Uterus (tissue), 4 donors: ENCODE measurements around the gene MESD. TPM values are rescaled to one million over a fixed set of nuclear protein-coding genes. Genes with fewer than 3 reads are reported as not detected.

ENCODE experiments used
- DNase-seq, 2 donors: peaks; one replicate each; pipeline ENCODE4 v3.0.0-alpha.2; 2019 to 2020
- H3K27ac ChIP-seq, 2 donors: fragments of 200-600 bp; sonication (generic); 1 replicate in 1 of 2; 2 replicates in 1 of 2; pipeline ENCODE4 v1.5.1; 2016 to 2018
- H3K27me3 ChIP-seq, 2 donors: fragments of 200-600 bp; sonication (generic); one replicate each; pipeline ENCODE4 v1.5.1; 2018 to 2019; ENCODE audit warnings: control low read depth in 1 of 2
- H3K36me3 ChIP-seq, 2 donors: fragments of 200-600 bp; sonication (generic); one replicate each; pipeline ENCODE4 v1.5.1; 2019; ENCODE audit warnings: control low read depth in 1 of 2
- H3K4me1 ChIP-seq, 2 donors: fragments of 200-600 bp; sonication (generic); one replicate each; pipeline ENCODE4 v1.5.1; 2018 to 2019; ENCODE audit warnings: control low read depth in 1 of 2
- H3K4me3 ChIP-seq, 2 donors: fragments of 200-600 bp; sonication (generic); 1 replicate in 1 of 2; 2 replicates in 1 of 2; pipeline ENCODE4 v1.5.1; 2018 to 2019; ENCODE audit warnings: mild to moderate bottlenecking in 1 of 2
- H3K9me3 ChIP-seq, 2 donors: fragments of 200-600 bp; sonication (generic); one replicate each; pipeline ENCODE4 v1.5.1; 2019; ENCODE audit warnings: control low read depth in 1 of 2
- POLR2A ChIP-seq, 2 donors: fragments of 450-650 bp; IDR thresholded peaks; one replicate each; pipeline ENCODE4 v1.6.1; 2016; ENCODE audit warnings: antibody characterized with exemption in 2 of 2, mild to moderate bottlenecking in 1 of 2, moderate library complexity in 1 of 2
- intact Hi-C: fragments of 100-400 bp; cut with DNase I; formaldehyde crosslinking; loops from one replicate; pipeline ENCODE4 v1.15.1; 2023; ENCODE audit warnings: low total_unique reads
- total RNA-seq, 4 donors: library from RNA; depleted of rRNA in 3 of 4; stranded (reverse); fragments of >200 nt in 3 of 4; gene quantifications; one replicate each; pipeline versions ENCODE4 v1.1.0 to v1.2.4, GENCODE V29; 2014 to 2023
- TF ChIP-seq, protein P1 (sequence below), 4 experiments: fragments of 200-600 bp in 2 of 4; fragments of 450-650 bp in 2 of 4; sonication (generic) in 2 of 4; IDR thresholded peaks; one replicate each; pipeline ENCODE4 v1.5.1; 2016 to 2019; ENCODE audit warnings: antibody characterized with exemption in 4 of 4, mild to moderate bottlenecking in 2 of 4, moderate library complexity in 1 of 4
- donor health status: DM: yes; HTN: yes; CAD: no.

The MESD gene
- total RNA-seq, 4 donors from 2014 or later: 23.6 to 48.7 (median 27.7) TPM

DNA sequence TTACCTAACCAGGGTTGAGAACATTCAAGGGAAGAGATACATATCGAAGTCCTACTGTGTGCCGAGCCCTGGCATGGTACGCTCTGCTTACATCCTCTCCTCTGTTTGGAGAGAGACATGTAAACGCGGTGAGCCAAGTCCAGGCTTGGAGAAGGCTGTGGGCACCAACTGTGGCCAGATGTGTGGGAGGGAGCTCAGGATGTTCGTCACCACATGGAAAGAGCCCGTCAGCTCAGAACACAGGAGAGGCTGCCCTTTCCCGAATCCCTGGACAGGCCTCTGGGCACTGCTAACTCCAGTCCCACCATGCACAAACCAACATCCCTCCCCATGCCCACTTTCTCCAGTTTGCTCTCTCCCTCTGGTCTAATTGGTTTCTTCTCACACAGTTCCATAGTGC is 43.0 kb downstream of the MESD start:
- DNase-seq: peak in 1 of 2 donors; percentile 7
- Histone ChIP-seq H3K27me3 (no peaks in the 10 kb centered on the region), H3K36me3 (no peaks in the 10 kb centered on the region), H3K4me1 (no peaks in the 10 kb centered on the region), H3K9me3 (no peaks in the 10 kb centered on the region), H3K4me3 (no peak overlapping the region), H3K27ac (no peak overlapping the region)
- intact Hi-C loops: no loop called here
- TF ChIP-seq POLR2A (IDR thresholded peaks at IDR 0.05): no peak
- TF ChIP-seq, protein P1, sequence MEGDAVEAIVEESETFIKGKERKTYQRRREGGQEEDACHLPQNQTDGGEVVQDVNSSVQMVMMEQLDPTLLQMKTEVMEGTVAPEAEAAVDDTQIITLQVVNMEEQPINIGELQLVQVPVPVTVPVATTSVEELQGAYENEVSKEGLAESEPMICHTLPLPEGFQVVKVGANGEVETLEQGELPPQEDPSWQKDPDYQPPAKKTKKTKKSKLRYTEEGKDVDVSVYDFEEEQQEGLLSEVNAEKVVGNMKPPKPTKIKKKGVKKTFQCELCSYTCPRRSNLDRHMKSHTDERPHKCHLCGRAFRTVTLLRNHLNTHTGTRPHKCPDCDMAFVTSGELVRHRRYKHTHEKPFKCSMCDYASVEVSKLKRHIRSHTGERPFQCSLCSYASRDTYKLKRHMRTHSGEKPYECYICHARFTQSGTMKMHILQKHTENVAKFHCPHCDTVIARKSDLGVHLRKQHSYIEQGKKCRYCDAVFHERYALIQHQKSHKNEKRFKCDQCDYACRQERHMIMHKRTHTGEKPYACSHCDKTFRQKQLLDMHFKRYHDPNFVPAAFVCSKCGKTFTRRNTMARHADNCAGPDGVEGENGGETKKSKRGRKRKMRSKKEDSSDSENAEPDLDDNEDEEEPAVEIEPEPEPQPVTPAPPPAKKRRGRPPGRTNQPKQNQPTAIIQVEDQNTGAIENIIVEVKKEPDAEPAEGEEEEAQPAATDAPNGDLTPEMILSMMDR (IDR thresholded peaks at IDR 0.05): no peak

DNA sequence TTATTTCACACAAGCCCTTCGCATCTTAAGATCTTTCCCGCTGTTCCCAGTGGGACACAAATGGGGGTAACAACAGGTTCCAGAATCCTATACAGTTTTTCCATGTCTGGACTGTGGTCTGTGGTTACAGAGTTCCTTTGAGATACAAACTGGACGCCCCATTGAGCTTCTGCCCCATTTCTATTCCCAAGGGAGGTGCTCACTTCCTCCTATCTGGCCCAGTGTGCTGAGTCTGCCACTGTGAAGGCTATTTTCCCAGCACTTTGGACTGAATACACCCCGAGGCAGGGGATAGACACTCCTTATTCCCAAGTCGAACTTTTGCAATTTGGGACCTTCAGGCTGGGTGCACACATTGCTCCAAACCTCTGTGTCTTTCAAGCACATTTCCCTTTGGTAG is 44.0 kb downstream of the MESD start:
- Histone ChIP-seq H3K27me3 (no peaks in the 10 kb centered on the region), H3K4me3 (no peak overlapping the region), H3K27ac (no peak overlapping the region), H3K36me3 (no peaks in the 10 kb centered on the region), H3K9me3 (no peaks in the 10 kb centered on the region), H3K4me1 (no peaks in the 10 kb centered on the region)
- intact Hi-C loops: no loop called here
- peak in 1 of 2 donors; percentile 4 for DNase-seq
- no peak for TF ChIP-seq POLR2A (IDR thresholded peaks at IDR 0.05)
- TF ChIP-seq, protein P1 (IDR thresholded peaks at IDR 0.05): no peak

DNA sequence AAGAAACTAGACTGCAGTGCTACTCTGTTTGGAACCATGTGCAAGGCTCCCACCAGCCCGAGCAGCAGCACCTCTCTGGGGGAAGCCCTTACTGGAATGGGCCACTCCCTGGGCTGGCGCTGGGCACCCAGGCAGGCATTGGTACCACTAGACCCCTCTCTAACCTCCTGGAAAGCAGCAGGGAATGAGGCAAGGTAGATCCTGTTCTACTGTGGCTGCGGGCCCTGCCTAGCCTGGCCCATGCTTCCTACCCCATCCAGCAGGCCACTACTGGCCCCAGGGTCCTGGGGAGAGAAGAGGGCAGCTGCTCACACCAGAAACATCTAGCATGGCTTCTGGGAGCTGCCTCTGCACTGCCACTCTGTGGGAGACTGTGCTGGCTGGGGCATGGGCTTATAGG is 44.8 kb downstream of the MESD start:
- Histone ChIP-seq H3K27ac (no peak overlapping the region), H3K36me3 (no peaks in the 10 kb centered on the region)

DNA sequence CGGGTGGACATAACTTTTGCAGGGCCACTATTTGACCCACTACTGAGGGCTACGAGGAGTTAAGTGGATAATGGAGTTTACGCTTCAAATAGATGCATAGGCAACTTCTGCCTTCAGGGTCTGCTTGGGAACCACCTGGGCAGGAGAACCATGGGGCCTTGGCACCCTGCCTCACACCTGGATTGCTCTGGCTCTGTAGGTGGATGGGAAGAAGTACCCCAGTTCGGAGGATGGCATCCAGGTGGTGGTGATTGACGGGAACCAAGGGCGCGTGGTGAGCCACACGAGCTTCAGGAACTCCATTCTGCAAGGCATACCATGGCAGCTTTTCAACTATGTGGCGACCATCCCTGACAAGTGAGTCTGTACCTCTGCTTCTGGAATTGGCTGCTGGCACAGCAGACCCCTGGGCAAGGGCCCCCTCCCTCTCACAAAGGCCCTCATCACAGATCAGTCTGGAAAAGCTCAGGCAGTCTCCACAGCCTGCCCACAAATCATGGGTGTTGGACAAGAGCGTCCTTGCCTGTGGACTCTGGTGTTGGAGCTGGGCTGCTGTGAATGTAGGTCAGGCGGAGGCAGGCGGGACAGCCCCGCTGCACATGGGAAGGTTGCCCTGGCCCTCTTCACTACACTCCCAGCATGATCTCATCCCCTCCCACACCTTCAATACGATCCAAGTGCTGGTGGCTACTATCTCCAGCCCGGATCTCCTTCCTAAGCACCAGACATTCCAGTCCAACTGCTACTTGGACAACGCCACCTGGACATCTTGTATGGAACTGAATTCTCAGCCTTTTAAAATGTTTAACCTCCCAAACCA is 46.7 kb downstream of the MESD start:
- H3K27ac ChIP-seq: peak overlapping the region; percentile 43 to 54
- TF ChIP-seq, protein P1 (IDR thresholded peaks at IDR 0.05): peak in 1 of 4 experiments; percentile 35
- TF ChIP-seq POLR2A (IDR thresholded peaks at IDR 0.05): no peak
- no peaks in the 10 kb centered on the region for H3K9me3 ChIP-seq
- intact Hi-C loops: no loop called here
- no peaks in the 10 kb centered on the region for H3K4me1 ChIP-seq
- H3K36me3 ChIP-seq: no peaks in the 10 kb centered on the region
- no peak overlapping the region for H3K4me3 ChIP-seq
- no peaks in the 10 kb centered on the region for H3K27me3 ChIP-seq
- DNase-seq: peak; percentile 69 to 79

More for the DNA sequence above, 44.8 kb downstream of the MESD start:
- Histone ChIP-seq H3K9me3 (no peaks in the 10 kb centered on the region), H3K27me3 (no peaks in the 10 kb centered on the region), H3K4me1 (no peaks in the 10 kb centered on the region), H3K4me3 (no peak overlapping the region)
- no peak for TF ChIP-seq POLR2A (IDR thresholded peaks at IDR 0.05)
- TF ChIP-seq, protein P1 (IDR thresholded peaks at IDR 0.05): no peak
- peak in 1 of 2 donors; percentile 10 for DNase-seq
- intact Hi-C loops: no loop called here

- Histone ChIP-seq H3K27me3 (no peaks in the 10 kb centered on the region), H3K27ac (no peak overlapping the region), H3K36me3 (no peaks in the 10 kb centered on the region), H3K4me3 (no peak overlapping the region), H3K4me1 (no peaks in the 10 kb centered on the region), H3K9me3 (no peaks in the 10 kb centered on the region)
- intact Hi-C loops: no loop called here
- TF ChIP-seq, protein P1 (IDR thresholded peaks at IDR 0.05): no peak
- no peak for TF ChIP-seq POLR2A (IDR thresholded peaks at IDR 0.05)
- DNase-seq: peak in 1 of 2 donors; percentile 10
These were observed 47.4 kb downstream of the MESD start for GRCh38 chr15:80942266-80942665.
